GM18508 (cell line): ENCODE data around the gene CCDC137.

Experiments
- ATAC-seq: cut with Tn5 transposase; IDR thresholded peaks from one replicate; pipeline ENCODE4 v1.9.1; 2021; ENCODE audit warnings: moderate number of reproducible peaks; ENCODE audit not compliant: insufficient read depth, unreplicated experiment

CCDC137 gene

GRCh38 chr17:81697261-81698044 is 30.9 kb downstream of the CCDC137 start:
- no peak for ATAC-seq

GRCh38 chr17:81700353-81701287 is 34.1 kb downstream of the CCDC137 start:
- no peak for ATAC-seq

- ATAC-seq = no peak
Measured at GRCh38 chr17:81701288-81702071, 34.9 kb downstream of the CCDC137 start.

GRCh38 chr17:81702934-81703746 is 36.6 kb downstream of the CCDC137 start, which contains the start of gene MRPL12:
MRPL12 (plus strand) TSS chr17:81703367; CDS start chr17:81703502, 135 bp downstream.
- no peak for ATAC-seq

GRCh38 chr17:81703747-81704654 is 37.5 kb downstream of the CCDC137 start:
- no peak for ATAC-seq

- no peak for ATAC-seq
Measured at GRCh38 chr17:81705518-81706231, 39.1 kb downstream of the CCDC137 start.

GRCh38 chr17:81706232-81706611 is 39.7 kb downstream of the CCDC137 start:
- ATAC-seq = no peak

- no peak for ATAC-seq
Measured at GRCh38 chr17:81706757-81707624, 40.5 kb downstream of the CCDC137 start.

GRCh38 chr17:81707725-81708646 is 41.4 kb downstream of the CCDC137 start:
- ATAC-seq = no peak

GRCh38 chr17:81708739-81709185 is 42.2 kb downstream of the CCDC137 start:
- ATAC-seq = no peak

- ATAC-seq = no peak
Measured at GRCh38 chr17:81710514-81711308, 44.2 kb downstream of the CCDC137 start.

GRCh38 chr17:81711814-81712467 is 45.4 kb downstream of the CCDC137 start, which contains the start of gene SLC25A10:
SLC25A10 (plus strand) TSS chr17:81712284; CDS start chr17:81712427, 143 bp downstream.
- no peak for ATAC-seq

- ATAC-seq = no peak
Measured at GRCh38 chr17:81712468-81713003, 46.0 kb downstream of the CCDC137 start.

- no peak for ATAC-seq
Measured at GRCh38 chr17:81713004-81713555, 46.5 kb downstream of the CCDC137 start.
